ENCODE data around the gene KCNAB2. TPM values are rescaled to one million over a fixed set of nuclear protein-coding genes. Genes with fewer than 3 reads are reported as not detected.
A peak's percentile ranks its signal among the peaks of the same experiment; 100 is the strongest.

The KCNAB2 gene
- total RNA-seq, 1 donor from 2014 or later, result 307 TPM

- H3K9me3 Mint-ChIP-seq, result no peaks in the 10 kb centered on the region
- no peak overlapping the region for H3K4me3 Mint-ChIP-seq (ENCODE audit: low read depth)
- no peak for DNase-seq (ENCODE audit: low spot score)
- no peak overlapping the region for H3K27ac Mint-ChIP-seq
- no peaks in the 10 kb centered on the region for H3K4me1 Mint-ChIP-seq (ENCODE audit: low read depth)
- intact Hi-C loops (cut with micrococcal nuclease), result no loop called here
- no peaks in the 10 kb centered on the region for H3K27me3 Mint-ChIP-seq (ENCODE audit: low read depth)
- no peaks in the 10 kb centered on the region for H3K36me3 Mint-ChIP-seq (ENCODE audit: low read depth)
Measured at GRCh38 chr1:6124341-6124740, 78.7 kb downstream of the KCNAB2 start.

GRCh38 chr1:6124746-6125365, 79.2 kb downstream of the KCNAB2 start:
- no peak overlapping the region for H3K4me3 Mint-ChIP-seq (ENCODE audit: low read depth)
- H3K4me1 Mint-ChIP-seq (ENCODE audit: low read depth), result no peaks in the 10 kb centered on the region
- H3K9me3 Mint-ChIP-seq, result no peaks in the 10 kb centered on the region
- H3K27me3 Mint-ChIP-seq (ENCODE audit: low read depth), result no peaks in the 10 kb centered on the region
- no peaks in the 10 kb centered on the region for H3K36me3 Mint-ChIP-seq (ENCODE audit: low read depth)
- H3K27ac Mint-ChIP-seq, result no peak overlapping the region
- intact Hi-C loops (cut with micrococcal nuclease), result no loop called here
- no peak for DNase-seq (ENCODE audit: low spot score)

GRCh38 chr1:6125366-6125765, 79.7 kb downstream of the KCNAB2 start:
- intact Hi-C loops (cut with micrococcal nuclease), result no loop called here
- Mint-ChIP-seq H3K4me1 (ENCODE audit: low read depth) (no peaks in the 10 kb centered on the region), H3K9me3 (no peaks in the 10 kb centered on the region), H3K36me3 (ENCODE audit: low read depth) (no peaks in the 10 kb centered on the region), H3K4me3 (ENCODE audit: low read depth) (no peak overlapping the region), H3K27me3 (ENCODE audit: low read depth) (no peaks in the 10 kb centered on the region), H3K27ac (no peak overlapping the region)
- no peak for DNase-seq (ENCODE audit: low spot score)

- no peaks in the 10 kb centered on the region for H3K27me3 Mint-ChIP-seq (ENCODE audit: low read depth)
- no peak for DNase-seq (ENCODE audit: low spot score)
- H3K4me3 Mint-ChIP-seq (ENCODE audit: low read depth), result no peak overlapping the region
- no peak overlapping the region for H3K27ac Mint-ChIP-seq
- intact Hi-C loops (cut with micrococcal nuclease), result no loop called here
- H3K4me1 Mint-ChIP-seq (ENCODE audit: low read depth), result no peaks in the 10 kb centered on the region
- no peaks in the 10 kb centered on the region for H3K36me3 Mint-ChIP-seq (ENCODE audit: low read depth)
- H3K9me3 Mint-ChIP-seq, result no peaks in the 10 kb centered on the region
Measured at GRCh38 chr1:6126028-6126427, 80.3 kb downstream of the KCNAB2 start.

GRCh38 chr1:6126521-6127067, 80.9 kb downstream of the KCNAB2 start:
- Mint-ChIP-seq H3K36me3 (ENCODE audit: low read depth) (no peaks in the 10 kb centered on the region), H3K4me1 (ENCODE audit: low read depth) (no peaks in the 10 kb centered on the region), H3K4me3 (ENCODE audit: low read depth) (no peak overlapping the region), H3K9me3 (no peaks in the 10 kb centered on the region), H3K27me3 (ENCODE audit: low read depth) (no peaks in the 10 kb centered on the region), H3K27ac (no peak overlapping the region)
- intact Hi-C loops (cut with micrococcal nuclease), result no loop called here
- no peak for DNase-seq (ENCODE audit: low spot score)

- H3K27me3 Mint-ChIP-seq (ENCODE audit: low read depth), result peaks cover 1% of the 10 kb centered on the region
Measured at GRCh38 chr1:6127587-6128163, 82.0 kb downstream of the KCNAB2 start.

GRCh38 chr1:6128276-6129081, 82.8 kb downstream of the KCNAB2 start:
- intact Hi-C loops (cut with micrococcal nuclease), result no loop called here
- no peak overlapping the region for H3K4me3 Mint-ChIP-seq (ENCODE audit: low read depth)
- no peak overlapping the region for H3K27ac Mint-ChIP-seq
- peaks cover 1% of the 10 kb centered on the region for H3K27me3 Mint-ChIP-seq (ENCODE audit: low read depth)
- H3K36me3 Mint-ChIP-seq (ENCODE audit: low read depth), result no peaks in the 10 kb centered on the region
- H3K4me1 Mint-ChIP-seq (ENCODE audit: low read depth), result no peaks in the 10 kb centered on the region
- no peak for DNase-seq (ENCODE audit: low spot score)
- H3K9me3 Mint-ChIP-seq, result no peaks in the 10 kb centered on the region

More at GRCh38 chr1:6127587-6128163, 82.0 kb downstream of the KCNAB2 start:
- H3K9me3 Mint-ChIP-seq, result no peaks in the 10 kb centered on the region
- peak; percentile 64 for DNase-seq (ENCODE audit: low spot score)
- no peak overlapping the region for H3K4me3 Mint-ChIP-seq (ENCODE audit: low read depth)
- H3K4me1 Mint-ChIP-seq (ENCODE audit: low read depth), result no peaks in the 10 kb centered on the region
- no peak overlapping the region for H3K27ac Mint-ChIP-seq
- H3K36me3 Mint-ChIP-seq (ENCODE audit: low read depth), result no peaks in the 10 kb centered on the region
- intact Hi-C loops (cut with micrococcal nuclease), result no loop called here

GRCh38 chr1:6129313-6129712, 83.6 kb downstream of the KCNAB2 start:
- no peak overlapping the region for H3K27ac Mint-ChIP-seq
- DNase-seq (ENCODE audit: low spot score), result no peak
- no peaks in the 10 kb centered on the region for H3K36me3 Mint-ChIP-seq (ENCODE audit: low read depth)
- H3K27me3 Mint-ChIP-seq (ENCODE audit: low read depth), result peaks cover 1% of the 10 kb centered on the region
- no peaks in the 10 kb centered on the region for H3K9me3 Mint-ChIP-seq
- H3K4me1 Mint-ChIP-seq (ENCODE audit: low read depth), result no peaks in the 10 kb centered on the region
- intact Hi-C loops (cut with micrococcal nuclease), result no loop called here
- H3K4me3 Mint-ChIP-seq (ENCODE audit: low read depth), result no peak overlapping the region

GRCh38 chr1:6130036-6130435, 84.3 kb downstream of the KCNAB2 start:
- H3K27ac Mint-ChIP-seq, result no peak overlapping the region
- H3K4me1 Mint-ChIP-seq (ENCODE audit: low read depth), result no peaks in the 10 kb centered on the region
- H3K27me3 Mint-ChIP-seq (ENCODE audit: low read depth), result peaks cover 1% of the 10 kb centered on the region
- no peak overlapping the region for H3K4me3 Mint-ChIP-seq (ENCODE audit: low read depth)
- intact Hi-C loops (cut with micrococcal nuclease), result no loop called here
- no peaks in the 10 kb centered on the region for H3K9me3 Mint-ChIP-seq
- DNase-seq (ENCODE audit: low spot score), result no peak
- H3K36me3 Mint-ChIP-seq (ENCODE audit: low read depth), result no peaks in the 10 kb centered on the region

GRCh38 chr1:6130596-6130995, 84.9 kb downstream of the KCNAB2 start:
- Mint-ChIP-seq H3K27me3 (ENCODE audit: low read depth) (peaks cover 1% of the 10 kb centered on the region), H3K36me3 (ENCODE audit: low read depth) (no peaks in the 10 kb centered on the region), H3K4me1 (ENCODE audit: low read depth) (no peaks in the 10 kb centered on the region), H3K4me3 (ENCODE audit: low read depth) (no peak overlapping the region), H3K9me3 (no peaks in the 10 kb centered on the region), H3K27ac (no peak overlapping the region)
- intact Hi-C loops (cut with micrococcal nuclease), result no loop called here
- no peak for DNase-seq (ENCODE audit: low spot score)

- peaks cover 1% of the 10 kb centered on the region for H3K27me3 Mint-ChIP-seq (ENCODE audit: low read depth)
- no peaks in the 10 kb centered on the region for H3K4me1 Mint-ChIP-seq (ENCODE audit: low read depth)
- H3K36me3 Mint-ChIP-seq (ENCODE audit: low read depth), result no peaks in the 10 kb centered on the region
- DNase-seq (ENCODE audit: low spot score), result no peak
- no peak overlapping the region for H3K27ac Mint-ChIP-seq
- H3K9me3 Mint-ChIP-seq, result no peaks in the 10 kb centered on the region
- no peak overlapping the region for H3K4me3 Mint-ChIP-seq (ENCODE audit: low read depth)
- intact Hi-C loops (cut with micrococcal nuclease), result no loop called here
Measured at GRCh38 chr1:6131561-6131960, 85.9 kb downstream of the KCNAB2 start.

GRCh38 chr1:6133146-6133895, 87.6 kb downstream of the KCNAB2 start:
- Mint-ChIP-seq H3K4me3 (ENCODE audit: low read depth) (no peak overlapping the region), H3K9me3 (no peaks in the 10 kb centered on the region), H3K27ac (no peak overlapping the region), H3K36me3 (ENCODE audit: low read depth) (no peaks in the 10 kb centered on the region), H3K4me1 (ENCODE audit: low read depth) (no peaks in the 10 kb centered on the region), H3K27me3 (ENCODE audit: low read depth) (peaks cover 1% of the 10 kb centered on the region)
- no peak for DNase-seq (ENCODE audit: low spot score)
- intact Hi-C loops (cut with micrococcal nuclease), result no loop called here

Data from activated T-helper 2 cell treated with anti-CD3 and anti-CD28 coated beads, Interferon-gamma antibody, Interleukin-2, Interleukin-4, amounts not matched to agents 10 μg/mL and 5 μg/mL and 100 μg/mL, durations not matched to agents 14 hours and 24 hours and 36 hours (primary cell).